HL-60 (cell line): Measurements from ENCODE around the gene EXOG.

Experiments
- DNase-seq, 2 experiments: peaks; one replicate each; pipeline ENCODE4 v3.0.0-alpha.2; 2010 to 2020; ENCODE audit warnings: low read depth in 1 of 2, low spot score in 1 of 2
- H3K27ac ChIP-seq: fragments of 250-450 bp; sonication (Bioruptor Pico); replicated peaks from 2 replicates; pipeline ENCODE4 v1.5.1; 2020; ENCODE audit warnings: mild to moderate bottlenecking, moderate library complexity
- H3K27me3 ChIP-seq: fragments of 250-450 bp; sonication (Bioruptor Pico); 2 replicates; pipeline ENCODE4 v1.5.1; 2021; ENCODE audit warnings: mild to moderate bottlenecking, moderate library complexity; ENCODE audit not compliant: insufficient read depth, poor library complexity, severe bottlenecking
- H3K4me3 ChIP-seq: replicated peaks from 2 replicates; pipeline ENCODE4 v1.5.1; 2011; ENCODE audit warnings: mild to moderate bottlenecking, control low read depth, low read length; ENCODE audit not compliant: insufficient read depth
- CTCF ChIP-seq: IDR thresholded peaks from one replicate; pipeline ENCODE4 v1.5.1; 2011; ENCODE audit warnings: low read length, control low read depth, inconsistent platforms; ENCODE audit not compliant: insufficient read depth
- GABPA ChIP-seq: IDR thresholded peaks from 2 replicates; pipeline ENCODE4 v1.6.1; 2012; ENCODE audit warnings: low read depth
- POLR2AphosphoS5 ChIP-seq: IDR thresholded peaks from 2 replicates; pipeline ENCODE4 v1.6.1; 2012; ENCODE audit warnings: low read depth
- REST ChIP-seq: IDR thresholded peaks from 2 replicates; pipeline ENCODE4 v1.6.1; 2012; ENCODE audit warnings: low read depth; ENCODE audit not compliant: insufficient replicate concordance
- SPI1 ChIP-seq: IDR thresholded peaks from 2 replicates; pipeline ENCODE4 v1.6.1; 2012; ENCODE audit warnings: low read depth, mild to moderate bottlenecking, borderline replicate concordance

Gene EXOG

GRCh38 chr3:38475716-38476115 lies 20.4 kb upstream of the EXOG start:
- Histone ChIP-seq H3K4me3 (no peak overlapping the region), H3K27me3 (no peaks in the 10 kb centered on the region), H3K27ac (no peak overlapping the region)
- DNase-seq, result no peak
- TF ChIP-seq SPI1 (no peak), GABPA (no peak), REST (no peak), POLR2AphosphoS5 (no peak), CTCF (no peak)

- H3K27ac ChIP-seq, result no peak overlapping the region
- H3K4me3 ChIP-seq, result no peak overlapping the region
- TF ChIP-seq SPI1, result no peak
- TF ChIP-seq GABPA, result no peak
- TF ChIP-seq CTCF, result no peak
- no peak for TF ChIP-seq POLR2AphosphoS5
- no peak for TF ChIP-seq REST
- no peak for DNase-seq
- no peaks in the 10 kb centered on the region for H3K27me3 ChIP-seq
Observed at GRCh38 chr3:38476157-38476756, 19.9 kb upstream of the EXOG start.

GRCh38 chr3:38477057-38477820 lies 18.9 kb upstream of the EXOG start:
- no peak overlapping the region for H3K4me3 ChIP-seq
- H3K27me3 ChIP-seq, result no peaks in the 10 kb centered on the region
- TF ChIP-seq POLR2AphosphoS5 (no peak), GABPA (no peak), CTCF (no peak), SPI1 (no peak), REST (no peak)
- no peak for DNase-seq
- H3K27ac ChIP-seq, result no peak overlapping the region
